Measurements from ENCODE around the gene PIK3R1. TPM values are rescaled to one million over a fixed set of nuclear protein-coding genes. Genes with fewer than 3 reads are reported as not detected.

PIK3R1 gene
- total RNA-seq, 2 donors from 2014 or later, result 81.8 to 91.5 TPM

GRCh38 chr5:68265822-68266395 is 50.4 kb downstream of the PIK3R1 start:
- no peak for DNase-seq (ENCODE audit: low spot score)
- no peak for TF ChIP-seq CTCF (IDR thresholded peaks at IDR 0.05)
- H3K36me3 ChIP-seq, result no peaks in the 10 kb centered on the region
- H3K4me3 ChIP-seq, result peak overlapping the region; percentile 21
- peak overlapping the region; percentile 75 to 77 for H3K27ac ChIP-seq
- H3K27me3 ChIP-seq (replicated peaks; ENCODE audit: insufficient read depth), result no peaks in the 10 kb centered on the region
- no peaks in the 10 kb centered on the region for H3K9me3 ChIP-seq
- H3K4me1 ChIP-seq (ENCODE audit: control insufficient read depth in 1 of 2, low read depth in 2 of 2), result peaks cover 80 to 90% of the 10 kb centered on the region in 2 donors
- peak; percentile 37 for ATAC-seq (ENCODE audit: insufficient number of reproducible peaks, low FRiP score, low read depth)

- Histone ChIP-seq H3K9me3 (no peaks in the 10 kb centered on the region), H3K27ac (peak overlapping the region; percentile 75 to 77), H3K4me1 (ENCODE audit: control insufficient read depth in 1 of 2, low read depth in 2 of 2) (peaks cover 80 to 90% of the 10 kb centered on the region in 2 donors), H3K4me3 (no peak overlapping the region), H3K27me3 (replicated peaks; ENCODE audit: insufficient read depth) (no peaks in the 10 kb centered on the region), H3K36me3 (no peaks in the 10 kb centered on the region)
- ATAC-seq (ENCODE audit: insufficient number of reproducible peaks, low FRiP score, low read depth) (no peak), DNase-seq (ENCODE audit: low spot score) (no peak)
- TF ChIP-seq CTCF (IDR thresholded peaks at IDR 0.05), result no peak
Measured at GRCh38 chr5:68266457-68266856, 50.9 kb downstream of the PIK3R1 start.

GRCh38 chr5:68267066-68267465 is 51.5 kb downstream of the PIK3R1 start:
- Histone ChIP-seq H3K27me3 (replicated peaks; ENCODE audit: insufficient read depth) (no peaks in the 10 kb centered on the region), H3K36me3 (no peaks in the 10 kb centered on the region), H3K4me3 (peak overlapping the region; percentile 11), H3K9me3 (no peaks in the 10 kb centered on the region), H3K4me1 (ENCODE audit: control insufficient read depth in 1 of 2, low read depth in 2 of 2) (peaks cover 75 to 90% of the 10 kb centered on the region in 2 donors), H3K27ac (peak overlapping the region; percentile 75 to 77)
- no peak for TF ChIP-seq CTCF (IDR thresholded peaks at IDR 0.05)
- ATAC-seq (ENCODE audit: insufficient number of reproducible peaks, low FRiP score, low read depth), result no peak
- no peak for DNase-seq (ENCODE audit: low spot score)

- H3K4me3 ChIP-seq, result peak overlapping the region; percentile 49
Measured at GRCh38 chr5:68268101-68268851, 52.7 kb downstream of the PIK3R1 start.

More at GRCh38 chr5:68268101-68268851, 52.7 kb downstream of the PIK3R1 start:
- no peaks in the 10 kb centered on the region for H3K36me3 ChIP-seq
- H3K27ac ChIP-seq, result peak overlapping the region; percentile 75 to 77
- DNase-seq (ENCODE audit: low spot score) (no peak), ATAC-seq (ENCODE audit: insufficient number of reproducible peaks, low FRiP score, low read depth) (no peak)
- H3K9me3 ChIP-seq, result no peaks in the 10 kb centered on the region
- TF ChIP-seq CTCF (IDR thresholded peaks at IDR 0.05), result no peak
- no peaks in the 10 kb centered on the region for H3K27me3 ChIP-seq (replicated peaks; ENCODE audit: insufficient read depth)
- peaks cover 77 to 99% of the 10 kb centered on the region in 2 donors for H3K4me1 ChIP-seq (ENCODE audit: control insufficient read depth in 1 of 2, low read depth in 2 of 2)

All from thoracic aorta (tissue), 2 donors.